ENCODE results near the gene COPA.

The COPA gene

GRCh38 chr1:160251687-160252526 lies 91.1 kb downstream of the COPA start:
- H3K4me3 ChIP-seq (replicated peaks; ENCODE audit: low read depth, low read length), result no peak overlapping the region
- peak; percentile 64 for TF ChIP-seq CTCF (IDR thresholded peaks at IDR 0.05; ENCODE audit: low read depth, low read length, missing control alignments)
- peak; percentile 40 for DNase-seq (ENCODE audit: extremely low read depth, low read depth)

- H3K4me3 ChIP-seq (replicated peaks; ENCODE audit: low read depth, low read length), result no peak overlapping the region
- no peak for TF ChIP-seq CTCF (IDR thresholded peaks at IDR 0.05; ENCODE audit: low read depth, low read length, missing control alignments)
- no peak for DNase-seq (ENCODE audit: extremely low read depth, low read depth)
Observed at GRCh38 chr1:160251011-160251410, 92.0 kb downstream of the COPA start.

- DNase-seq (ENCODE audit: extremely low read depth, low read depth), result no peak
- H3K4me3 ChIP-seq (replicated peaks; ENCODE audit: low read depth, low read length), result no peak overlapping the region
- no peak for TF ChIP-seq CTCF (IDR thresholded peaks at IDR 0.05; ENCODE audit: low read depth, low read length, missing control alignments)
Observed at GRCh38 chr1:160247053-160247452, 96.0 kb downstream of the COPA start.

GRCh38 chr1:160245434-160245833 lies 97.6 kb downstream of the COPA start:
- no peak for DNase-seq (ENCODE audit: extremely low read depth, low read depth)
- H3K4me3 ChIP-seq (replicated peaks; ENCODE audit: low read depth, low read length), result no peak overlapping the region
- TF ChIP-seq CTCF (IDR thresholded peaks at IDR 0.05; ENCODE audit: low read depth, low read length, missing control alignments), result no peak

GRCh38 chr1:160244209-160244608 lies 98.8 kb downstream of the COPA start:
- DNase-seq (ENCODE audit: extremely low read depth, low read depth), result no peak
- no peak overlapping the region for H3K4me3 ChIP-seq (replicated peaks; ENCODE audit: low read depth, low read length)
- TF ChIP-seq CTCF (IDR thresholded peaks at IDR 0.05; ENCODE audit: low read depth, low read length, missing control alignments), result no peak

- no peak for TF ChIP-seq CTCF (IDR thresholded peaks at IDR 0.05; ENCODE audit: low read depth, low read length, missing control alignments)
- no peak for DNase-seq (ENCODE audit: extremely low read depth, low read depth)
- H3K4me3 ChIP-seq (replicated peaks; ENCODE audit: low read depth, low read length), result no peak overlapping the region
Observed at GRCh38 chr1:160243767-160244166, 99.3 kb downstream of the COPA start.
